Fibroblast of peridontal ligament (primary cell): Measurements from ENCODE around the gene BACH1.

Experiments used
- DNase-seq: peaks from one replicate; pipeline ENCODE4 v3.0.0-alpha.2; 2010; ENCODE audit errors: extremely low read depth

The BACH1 gene

GRCh38 chr21:29293495-29293894 lies 5.2 kb upstream of the BACH1 start:
- DNase-seq, result no peak

GRCh38 chr21:29295066-29295650 lies 3.6 kb upstream of the BACH1 start:
- DNase-seq, result no peak

GRCh38 chr21:29296446-29296845 lies 2.3 kb upstream of the BACH1 start:
- no peak for DNase-seq

GRCh38 chr21:29297483-29298347 lies 1.0 kb upstream of the BACH1 start:
- DNase-seq, result no peak

GRCh38 chr21:29299046-29299915 lies 559 bp downstream of the BACH1 start:
- DNase-seq, result peak; percentile 70

- DNase-seq, result peak; percentile 97
Observed at GRCh38 chr21:29299916-29300806, 1.4 kb downstream of the BACH1 start.

GRCh38 chr21:29300807-29301138 lies 2.1 kb downstream of the BACH1 start:
- DNase-seq, result no peak

GRCh38 chr21:29301691-29302090 lies 3.0 kb downstream of the BACH1 start:
- no peak for DNase-seq

- DNase-seq, result no peak
Observed at GRCh38 chr21:29302359-29302875, 3.7 kb downstream of the BACH1 start.

- DNase-seq, result no peak
Observed at GRCh38 chr21:29303288-29303687, 4.6 kb downstream of the BACH1 start.

GRCh38 chr21:29304597-29304996 lies 5.9 kb downstream of the BACH1 start:
- DNase-seq, result no peak

- no peak for DNase-seq
Observed at GRCh38 chr21:29305068-29305467, 6.3 kb downstream of the BACH1 start.

- DNase-seq, result peak; percentile 49
Observed at GRCh38 chr21:29305561-29305960, 6.8 kb downstream of the BACH1 start.

GRCh38 chr21:29306920-29307319 lies 8.2 kb downstream of the BACH1 start:
- DNase-seq, result no peak

- no peak for DNase-seq
Observed at GRCh38 chr21:29307718-29308455, 9.2 kb downstream of the BACH1 start.

GRCh38 chr21:29308456-29308783 lies 9.7 kb downstream of the BACH1 start:
- no peak for DNase-seq

- DNase-seq, result no peak
Observed at GRCh38 chr21:29309703-29310102, 11.0 kb downstream of the BACH1 start.

- no peak for DNase-seq
Observed at GRCh38 chr21:29311802-29312201, 13.1 kb downstream of the BACH1 start.

GRCh38 chr21:29312981-29313380 lies 14.3 kb downstream of the BACH1 start:
- DNase-seq, result no peak

- DNase-seq, result no peak
Observed at GRCh38 chr21:29313662-29314408, 15.1 kb downstream of the BACH1 start.
